ENCODE results near the gene IQSEC3. TPM values are rescaled to one million over a fixed set of nuclear protein-coding genes. Genes with fewer than 3 reads are reported as not detected.

Gene IQSEC3
- total and polyA plus RNA-seq, 2 of the 13 experiments (the other 11 are each of a cell fraction or from before 2014, with no cell fraction given) = not detected

DNA sequence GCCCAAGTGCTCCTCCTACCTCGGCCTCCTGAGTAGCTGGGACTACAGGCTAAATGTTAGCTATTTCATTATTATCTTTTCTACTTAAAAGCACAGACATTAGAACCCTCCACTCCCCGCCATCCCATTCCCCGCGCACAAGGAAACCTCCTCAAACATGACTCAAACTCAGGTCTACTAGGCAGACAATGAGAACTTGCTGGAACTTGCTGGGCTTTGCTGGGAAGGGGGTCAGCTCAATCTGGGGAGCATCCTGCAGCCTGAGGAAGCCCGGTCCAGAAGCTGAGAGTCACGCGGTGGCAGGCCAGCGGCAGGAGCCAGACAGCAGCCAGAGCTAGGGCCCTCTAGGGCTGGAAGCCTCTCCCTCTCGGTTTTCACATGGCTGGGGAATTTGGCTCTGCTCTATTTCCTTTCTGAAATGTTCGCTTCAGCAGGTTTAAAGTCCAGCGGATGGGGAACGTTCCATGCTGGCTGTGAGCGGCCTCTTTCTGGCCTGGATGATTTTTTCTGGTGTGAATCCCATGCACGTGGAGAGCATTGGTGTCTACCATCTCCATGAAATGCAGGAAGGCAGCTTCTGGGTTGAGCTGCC lies 78.9 kb downstream of the IQSEC3 start (continued):
- no peak for TF ChIP-seq ZNF543 (CRISPR knock-in tag; IDR thresholded peaks at IDR 0.05)
- peak; percentile 45; the same call in 1 of the 2 replicates for TF ChIP-seq KAT8 (CRISPR knock-in tag; IDR thresholded peaks at IDR 0.05)
- no peak for TF ChIP-seq NRL (CRISPR knock-in tag; IDR thresholded peaks at IDR 0.05; ENCODE audit: borderline replicate concordance)
- no peak for TF ChIP-seq YEATS2 (CRISPR knock-in tag; IDR thresholded peaks at IDR 0.05; ENCODE audit: borderline replicate concordance)
- no peak for TF ChIP-seq KDM5B (CRISPR knock-in tag; IDR thresholded peaks at IDR 0.05; ENCODE audit: borderline replicate concordance)
- TF ChIP-seq, protein P1, sequence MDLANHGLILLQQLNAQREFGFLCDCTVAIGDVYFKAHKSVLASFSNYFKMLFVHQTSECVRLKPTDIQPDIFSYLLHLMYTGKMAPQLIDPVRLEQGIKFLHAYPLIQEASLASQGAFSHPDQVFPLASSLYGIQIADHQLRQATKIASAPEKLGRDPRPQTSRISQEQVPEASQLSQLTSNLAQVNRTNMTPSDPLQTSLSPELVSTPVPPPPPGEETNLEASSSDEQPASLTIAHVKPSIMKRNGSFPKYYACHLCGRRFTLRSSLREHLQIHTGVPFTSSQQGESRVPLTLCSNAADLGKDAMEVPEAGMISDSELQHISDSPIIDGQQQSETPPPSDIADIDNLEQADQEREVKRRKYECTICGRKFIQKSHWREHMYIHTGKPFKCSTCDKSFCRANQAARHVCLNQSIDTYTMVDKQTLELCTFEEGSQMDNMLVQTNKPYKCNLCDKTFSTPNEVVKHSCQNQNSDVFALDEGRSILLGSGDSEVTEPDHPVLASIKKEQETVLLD (CRISPR knock-in tag; IDR thresholded peaks at IDR 0.05; ENCODE audit: low read depth) = no peak
- TF ChIP-seq GTF3A (CRISPR knock-in tag; conservative IDR thresholded peaks at IDR 0.05) = no peak
- TF ChIP-seq, protein P2, sequence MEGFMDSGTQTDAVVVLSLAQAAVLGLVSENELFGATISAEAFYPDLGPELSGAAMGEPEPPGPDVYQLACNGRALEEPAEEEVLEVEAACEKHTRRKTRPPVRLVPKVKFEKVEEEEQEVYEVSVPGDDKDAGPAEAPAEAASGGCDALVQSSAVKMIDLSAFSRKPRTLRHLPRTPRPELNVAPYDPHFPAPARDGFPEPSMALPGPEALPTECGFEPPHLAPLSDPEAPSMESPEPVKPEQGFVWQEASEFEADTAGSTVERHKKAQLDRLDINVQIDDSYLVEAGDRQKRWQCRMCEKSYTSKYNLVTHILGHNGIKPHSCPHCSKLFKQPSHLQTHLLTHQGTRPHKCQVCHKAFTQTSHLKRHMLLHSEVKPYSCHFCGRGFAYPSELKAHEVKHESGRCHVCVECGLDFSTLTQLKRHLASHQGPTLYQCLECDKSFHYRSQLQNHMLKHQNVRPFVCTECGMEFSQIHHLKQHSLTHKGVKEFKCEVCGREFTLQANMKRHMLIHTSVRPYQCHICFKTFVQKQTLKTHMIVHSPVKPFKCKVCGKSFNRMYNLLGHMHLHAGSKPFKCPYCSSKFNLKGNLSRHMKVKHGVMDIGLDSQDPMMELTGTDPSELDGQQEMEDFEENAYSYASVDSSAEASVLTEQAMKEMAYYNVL (CRISPR knock-in tag; IDR thresholded peaks at IDR 0.05; ENCODE audit: borderline replicate concordance) = no peak
- no peak for TF ChIP-seq ZNF138 (CRISPR knock-in tag; IDR thresholded peaks at IDR 0.05; ENCODE audit: low read depth)
- TF ChIP-seq WIZ (CRISPR knock-in tag; IDR thresholded peaks at IDR 0.05) = no peak
- no peak for TF ChIP-seq KLF13 (CRISPR knock-in tag; IDR thresholded peaks at IDR 0.05)
- no peak for TF ChIP-seq NR1H2 (CRISPR knock-in tag; IDR thresholded peaks at IDR 0.05; ENCODE audit: borderline replicate concordance, low read depth)
- TF ChIP-seq REL (CRISPR knock-in tag; conservative IDR thresholded peaks at IDR 0.05) = no peak
- TF ChIP-seq HNRNPUL1 (IDR thresholded peaks at IDR 0.05; ENCODE audit: low read depth, low read length) = no peak
- TF ChIP-seq FOSL2 (CRISPR knock-in tag; IDR thresholded peaks at IDR 0.05) = no peak
- 0 out of 2 replicates have a peak, but pooled peaks have one; percentile 44 for TF ChIP-seq BORCS8-MEF2B (CRISPR knock-in tag; IDR thresholded peaks at IDR 0.05)
- TF ChIP-seq ZNF781 (CRISPR knock-in tag; IDR thresholded peaks at IDR 0.05; ENCODE audit: borderline replicate concordance, not compliant biosample characterization) = no peak
- no peak for TF ChIP-seq KLF12 (CRISPR knock-in tag; IDR thresholded peaks at IDR 0.05; ENCODE audit: borderline replicate concordance)
- TF ChIP-seq NFYC (CRISPR knock-in tag; IDR thresholded peaks at IDR 0.05) = no peak
- TF ChIP-seq SOX6 (IDR thresholded peaks at IDR 0.05) = no peak
- TF ChIP-seq SOX6 (CRISPR knock-in tag; IDR thresholded peaks at IDR 0.05) = 0 out of 2 replicates have a peak, but pooled peaks have one; percentile 10
- no peak for TF ChIP-seq HNRNPL (IDR thresholded peaks at IDR 0.05; ENCODE audit: low read depth, low read length)
- no peak for TF ChIP-seq EED (CRISPR knock-in tag; IDR thresholded peaks at IDR 0.05)
- no peak for TF ChIP-seq IKZF4 (CRISPR knock-in tag; IDR thresholded peaks at IDR 0.05; ENCODE audit: borderline replicate concordance, low read depth, not compliant biosample characterization)
- peak; percentile 61 for TF ChIP-seq ZFY (CRISPR knock-in tag; IDR thresholded peaks at IDR 0.05)
- TF ChIP-seq, protein P3, sequence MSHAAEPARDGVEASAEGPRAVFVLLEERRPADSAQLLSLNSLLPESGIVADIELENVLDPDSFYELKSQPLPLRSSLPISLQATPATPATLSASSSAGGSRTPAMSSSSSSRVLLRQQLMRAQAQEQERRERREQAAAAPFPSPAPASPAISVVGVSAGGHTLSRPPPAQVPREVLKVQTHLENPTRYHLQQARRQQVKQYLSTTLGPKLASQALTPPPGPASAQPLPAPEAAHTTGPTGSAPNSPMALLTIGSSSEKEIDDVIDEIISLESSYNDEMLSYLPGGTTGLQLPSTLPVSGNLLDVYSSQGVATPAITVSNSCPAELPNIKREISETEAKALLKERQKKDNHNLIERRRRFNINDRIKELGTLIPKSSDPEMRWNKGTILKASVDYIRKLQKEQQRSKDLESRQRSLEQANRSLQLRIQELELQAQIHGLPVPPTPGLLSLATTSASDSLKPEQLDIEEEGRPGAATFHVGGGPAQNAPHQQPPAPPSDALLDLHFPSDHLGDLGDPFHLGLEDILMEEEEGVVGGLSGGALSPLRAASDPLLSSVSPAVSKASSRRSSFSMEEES (CRISPR knock-in tag; IDR thresholded peaks at IDR 0.05) = peak; percentile 49
- TF ChIP-seq RORA (CRISPR knock-in tag; IDR thresholded peaks at IDR 0.05) = no peak
